Vagina (tissue), 2 donors: Measurements from ENCODE around the gene UMODL1.

Experiments
- POLR2A ChIP-seq, 2 donors: fragments of 450-650 bp; IDR thresholded peaks; one replicate each; pipeline ENCODE4 v1.6.1; 2017; ENCODE audit warnings: antibody characterized with exemption in 2 of 2, mild to moderate bottlenecking in 2 of 2, moderate library complexity in 2 of 2
- POLR2AphosphoS5 ChIP-seq, 2 donors: sonication (generic); formaldehyde crosslinking; IDR thresholded peaks; one replicate each; pipeline ENCODE4 v1.9.0; 2017; ENCODE audit warnings: antibody characterized with exemption in 2 of 2, mild to moderate bottlenecking in 2 of 2, low read depth in 1 of 2; ENCODE audit not compliant: insufficient read depth in 1 of 2
- TF ChIP-seq, protein P1 (sequence below), 3 experiments: fragments of 450-650 bp in 2 of 3; fragments of 200-600 bp in 1 of 3; sonication (generic) in 1 of 3; IDR thresholded peaks; one replicate each; pipeline ENCODE4 v1.5.1; 2017 to 2019; ENCODE audit warnings: antibody characterized with exemption in 3 of 3, mild to moderate bottlenecking in 2 of 3, moderate library complexity in 2 of 3

GRCh38 chr21:42080788-42081083 is 9.6 kb downstream of the UMODL1 start:
- TF ChIP-seq POLR2AphosphoS5 (IDR thresholded peaks at IDR 0.05; ENCODE audit: insufficient read depth in 1 of 2, low read depth in 1 of 2) (no peak), POLR2A (IDR thresholded peaks at IDR 0.05) (no peak)
- TF ChIP-seq, protein P1, sequence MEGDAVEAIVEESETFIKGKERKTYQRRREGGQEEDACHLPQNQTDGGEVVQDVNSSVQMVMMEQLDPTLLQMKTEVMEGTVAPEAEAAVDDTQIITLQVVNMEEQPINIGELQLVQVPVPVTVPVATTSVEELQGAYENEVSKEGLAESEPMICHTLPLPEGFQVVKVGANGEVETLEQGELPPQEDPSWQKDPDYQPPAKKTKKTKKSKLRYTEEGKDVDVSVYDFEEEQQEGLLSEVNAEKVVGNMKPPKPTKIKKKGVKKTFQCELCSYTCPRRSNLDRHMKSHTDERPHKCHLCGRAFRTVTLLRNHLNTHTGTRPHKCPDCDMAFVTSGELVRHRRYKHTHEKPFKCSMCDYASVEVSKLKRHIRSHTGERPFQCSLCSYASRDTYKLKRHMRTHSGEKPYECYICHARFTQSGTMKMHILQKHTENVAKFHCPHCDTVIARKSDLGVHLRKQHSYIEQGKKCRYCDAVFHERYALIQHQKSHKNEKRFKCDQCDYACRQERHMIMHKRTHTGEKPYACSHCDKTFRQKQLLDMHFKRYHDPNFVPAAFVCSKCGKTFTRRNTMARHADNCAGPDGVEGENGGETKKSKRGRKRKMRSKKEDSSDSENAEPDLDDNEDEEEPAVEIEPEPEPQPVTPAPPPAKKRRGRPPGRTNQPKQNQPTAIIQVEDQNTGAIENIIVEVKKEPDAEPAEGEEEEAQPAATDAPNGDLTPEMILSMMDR (IDR thresholded peaks at IDR 0.05) = no peak
